NOMO-1 treated with dmso at 0.1 percent for 144 hours (cell line): ENCODE results near the gene SULT4A1.

ENCODE experiments used
- DNase-seq: peaks from one replicate; lab custom pipeline; 2025; ENCODE audit not compliant: unreplicated experiment; lab: John Stamatoyannopoulos, UW

Gene SULT4A1

DNA sequence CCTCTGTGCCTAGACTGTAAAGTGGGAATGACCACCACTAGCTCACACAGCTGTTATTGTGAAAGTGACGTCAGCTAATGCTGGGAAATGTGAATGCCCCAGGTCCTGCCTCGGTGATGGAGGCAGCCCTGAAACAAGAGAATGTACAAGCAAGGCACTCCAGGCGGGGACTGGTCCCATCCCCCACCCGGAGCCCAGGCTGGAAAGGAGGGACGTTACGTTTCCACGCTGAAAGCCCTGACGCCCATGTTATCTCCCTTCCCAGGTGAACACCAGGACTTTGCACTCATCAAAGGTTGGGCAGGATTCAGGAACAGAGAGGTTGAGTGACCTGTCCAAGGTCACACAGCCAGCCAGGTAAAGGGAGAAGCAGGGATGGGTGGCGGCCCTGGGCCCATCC is 784 bp downstream of the SULT4A1 start:
- DNase-seq: no peak

- DNase-seq: no peak
Measured at GRCh38 chr22:43860831-43861230, 1.5 kb downstream of the SULT4A1 start.

DNA sequence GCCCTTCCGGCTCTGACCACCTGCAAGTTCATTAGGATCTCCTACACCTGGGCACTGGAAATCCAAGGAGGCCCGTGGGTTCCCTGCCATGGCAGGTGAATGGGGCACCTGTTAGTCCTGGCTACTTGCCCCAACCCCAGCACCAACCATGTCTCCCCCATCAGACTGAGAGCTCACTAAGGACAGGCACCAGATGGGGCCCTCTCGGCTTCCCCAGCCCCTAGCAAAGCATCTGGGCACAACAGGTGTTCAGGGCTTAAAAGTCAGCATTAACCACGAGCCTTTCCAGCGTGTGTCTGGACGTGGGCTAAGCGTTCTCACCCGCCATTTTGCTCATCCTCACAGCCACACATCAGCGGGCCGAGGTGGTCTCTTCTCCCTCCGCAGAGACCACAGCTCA is 2.2 kb downstream of the SULT4A1 start:
- DNase-seq: no peak

- no peak for DNase-seq
Measured at GRCh38 chr22:43859621-43860020, 2.7 kb downstream of the SULT4A1 start.

DNA sequence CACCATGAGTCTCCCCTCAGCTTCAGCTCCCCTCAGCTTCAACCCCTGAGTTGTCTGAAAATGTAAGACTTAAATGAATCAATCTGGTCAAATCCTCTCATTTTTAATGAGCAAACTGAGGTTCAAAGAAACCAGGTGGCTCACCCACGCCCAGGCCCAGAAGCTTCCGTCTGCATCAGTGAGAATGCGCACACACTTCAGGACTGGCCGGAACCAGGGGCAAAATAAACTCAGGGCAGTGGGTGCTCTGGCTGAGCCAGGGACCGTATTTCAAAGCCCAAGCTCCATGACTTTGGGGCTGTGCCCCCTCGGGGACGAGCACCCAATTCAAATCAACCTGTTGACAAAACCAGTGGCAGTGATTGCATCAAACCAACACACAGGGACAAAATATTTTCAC is 3.1 kb downstream of the SULT4A1 start:
- DNase-seq: no peak

GRCh38 chr22:43858156-43858895 is 4.0 kb downstream of the SULT4A1 start:
- DNase-seq: no peak

GRCh38 chr22:43857367-43857766 is 4.9 kb downstream of the SULT4A1 start:
- DNase-seq: no peak

GRCh38 chr22:43855431-43855830 is 6.9 kb downstream of the SULT4A1 start:
- no peak for DNase-seq

DNA sequence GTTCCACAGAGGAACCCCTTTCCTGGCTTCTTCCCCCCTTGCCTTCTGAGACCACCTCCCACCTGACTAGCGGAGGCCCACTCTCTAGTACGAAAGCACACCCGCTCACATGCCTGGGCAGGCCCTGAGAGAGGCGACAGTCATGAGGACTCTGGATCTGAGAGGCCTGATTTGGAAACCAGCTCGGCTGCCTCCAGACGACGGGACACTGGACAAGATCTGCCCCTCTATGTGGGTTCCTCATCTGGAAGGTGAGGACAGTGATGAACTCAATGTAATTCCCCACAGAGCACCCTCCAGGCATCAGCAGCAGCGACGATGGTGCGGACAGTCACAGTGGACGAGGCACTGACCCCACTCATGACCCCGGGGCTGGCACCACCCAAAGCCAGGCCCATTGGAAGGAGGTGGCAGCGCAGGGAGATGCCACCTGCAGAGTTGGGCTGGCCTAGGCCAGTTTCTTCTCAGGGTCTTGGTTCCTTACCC is 7.5 kb downstream of the SULT4A1 start:
- no peak for DNase-seq

- DNase-seq: no peak
Measured at GRCh38 chr22:43854121-43854785, 8.1 kb downstream of the SULT4A1 start.

- no peak for DNase-seq
Measured at GRCh38 chr22:43853328-43853931, 8.9 kb downstream of the SULT4A1 start.

GRCh38 chr22:43852573-43853327 is 9.6 kb downstream of the SULT4A1 start:
- no peak for DNase-seq

DNA sequence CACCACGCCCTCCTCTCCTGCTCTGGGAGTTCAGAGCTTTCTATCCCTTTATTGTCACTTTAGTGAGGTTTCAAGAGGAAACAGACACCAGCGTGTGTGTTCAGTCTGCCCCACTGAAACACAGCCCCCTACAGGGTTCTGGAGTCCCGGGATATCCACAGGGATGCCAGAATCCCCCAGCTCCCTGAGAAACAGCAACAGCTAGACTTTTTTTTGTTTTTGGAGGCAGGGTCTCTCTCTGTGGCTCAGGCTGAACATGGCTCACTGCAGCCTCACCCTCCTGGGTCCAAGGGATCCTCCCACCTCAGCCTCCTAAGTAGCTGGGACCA is 10.4 kb downstream of the SULT4A1 start:
- DNase-seq: no peak

DNA sequence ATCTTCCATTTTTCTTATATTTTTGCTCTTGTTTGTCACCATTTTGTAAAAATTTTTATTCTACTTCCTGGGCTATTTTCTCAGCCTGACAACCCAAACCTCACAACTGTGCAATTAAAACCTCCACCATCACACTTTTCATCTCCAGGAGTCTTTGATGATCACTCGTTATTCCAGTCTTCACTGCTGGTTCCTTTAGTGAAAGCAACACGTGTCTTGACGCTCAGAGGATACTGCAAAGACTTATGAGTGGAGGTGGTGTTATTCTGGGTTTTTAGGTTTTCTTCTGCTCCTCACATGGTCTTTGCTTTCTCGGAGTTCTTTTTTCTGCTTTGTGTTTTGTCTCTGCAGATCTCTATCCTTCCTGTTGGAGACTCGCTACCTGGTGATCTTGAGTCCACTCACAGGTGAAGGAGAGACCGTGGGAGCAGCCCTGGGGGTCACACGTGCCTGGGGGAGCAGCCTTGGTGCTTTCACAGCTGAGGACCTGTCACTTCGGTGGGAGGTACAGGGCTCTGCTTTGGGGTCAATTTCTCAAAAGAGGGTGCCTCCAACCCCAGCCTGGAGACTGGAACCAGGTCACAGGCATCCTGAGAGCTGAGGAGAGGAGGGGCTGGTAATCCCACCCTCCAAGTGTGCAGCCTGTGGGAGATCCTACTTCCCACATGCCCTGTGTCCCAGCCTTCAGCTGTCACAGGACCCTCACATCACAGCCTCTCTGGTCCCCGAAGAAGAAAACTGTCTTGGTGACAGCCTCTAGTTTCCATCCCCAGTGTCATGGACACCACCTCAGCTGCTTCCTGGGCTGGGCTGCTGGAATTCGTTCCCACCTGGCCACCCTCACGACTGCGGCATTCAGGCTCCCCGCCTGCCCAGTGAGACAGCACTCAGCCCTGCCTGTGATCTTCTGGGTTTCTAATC is 11.0 kb downstream of the SULT4A1 start:
- no peak for DNase-seq

DNA sequence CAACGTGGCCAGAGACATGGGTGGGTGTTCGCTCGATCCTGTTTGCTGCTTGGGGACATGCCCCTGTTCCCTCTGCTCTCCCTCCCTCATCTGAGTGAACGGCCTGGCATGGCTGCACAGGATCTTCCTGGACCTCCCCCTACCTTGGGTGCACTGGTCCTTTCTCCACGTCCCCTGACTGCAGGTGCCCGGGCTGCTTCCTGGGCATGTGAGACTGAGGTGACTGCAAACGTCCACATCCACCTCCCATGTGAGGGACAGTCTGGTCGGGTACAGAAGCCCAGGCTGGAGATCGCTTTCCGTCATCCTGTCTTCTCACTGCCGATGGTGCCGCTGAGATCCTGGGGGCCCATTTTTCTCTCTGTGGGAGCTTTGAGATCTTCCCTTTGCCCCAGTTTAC is 11.8 kb downstream of the SULT4A1 start:
- DNase-seq: no peak

GRCh38 chr22:43849731-43850130 is 12.6 kb downstream of the SULT4A1 start:
- DNase-seq: no peak

GRCh38 chr22:43848366-43849171 is 13.7 kb downstream of the SULT4A1 start:
- DNase-seq: no peak

- no peak for DNase-seq
Measured at GRCh38 chr22:43847376-43848289, 14.7 kb downstream of the SULT4A1 start.

DNA sequence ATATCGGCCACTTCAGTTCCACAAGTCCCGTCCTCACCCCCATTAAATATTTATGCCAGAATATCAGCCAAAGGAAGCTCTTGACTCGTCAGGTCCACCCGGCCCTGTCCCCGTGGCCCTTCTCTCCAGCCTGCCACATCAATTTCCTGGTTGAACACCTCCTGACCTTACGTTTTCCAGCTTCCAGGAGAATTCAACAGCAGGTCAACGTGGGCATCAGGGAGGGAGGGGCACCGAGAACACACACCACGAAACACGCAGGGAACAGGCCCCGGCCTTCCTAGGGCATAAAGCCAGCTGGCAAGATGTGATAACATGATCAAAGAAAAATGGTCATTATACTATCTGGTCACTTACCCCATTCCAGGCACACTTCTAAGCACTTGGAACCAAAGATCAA is 15.3 kb downstream of the SULT4A1 start:
- DNase-seq: no peak
